ENCODE results near the gene MRPL30.

DNA sequence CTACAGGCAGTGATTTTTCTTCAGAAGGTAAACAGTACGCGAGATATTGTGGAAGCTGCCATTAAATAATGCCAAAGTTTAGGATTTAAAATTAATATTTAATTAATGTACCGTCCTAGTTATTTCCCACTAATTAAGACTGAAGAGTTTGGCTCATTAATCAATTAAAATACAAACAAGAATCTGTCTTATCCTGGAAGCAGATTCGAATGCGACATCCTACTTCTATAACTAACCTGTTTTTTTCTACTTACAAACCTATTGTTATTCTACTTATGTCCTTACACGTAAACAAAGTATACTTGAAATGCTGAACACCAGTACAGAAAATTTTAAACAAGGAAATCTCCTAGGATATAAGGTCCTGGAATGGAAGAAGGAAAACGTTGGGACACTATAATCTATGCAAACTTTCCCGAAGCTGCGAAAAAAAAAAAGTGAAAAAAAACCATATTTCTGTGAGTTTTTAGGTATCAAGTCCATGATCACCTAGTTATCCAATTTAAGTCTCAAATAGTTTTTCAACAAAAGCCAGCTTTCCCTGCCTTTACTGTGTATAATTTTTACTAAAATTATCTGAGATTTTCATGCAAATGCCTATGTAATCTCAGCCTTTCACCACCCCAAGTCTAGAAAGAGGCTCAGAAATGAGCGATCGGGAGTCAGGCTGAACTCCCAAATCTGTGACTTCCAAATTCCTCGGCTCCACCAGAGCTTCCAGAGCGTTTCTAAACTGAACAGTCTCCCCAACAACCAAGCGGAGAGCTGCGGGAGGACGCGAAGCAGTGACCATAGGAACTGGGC, 40.7 kb upstream of the MRPL30 start:
- TF ChIP-seq CTCF (IDR thresholded peaks at IDR 0.05; ENCODE audit: low read depth, low read length) (no peak), EZH2phosphoT487 (IDR thresholded peaks at IDR 0.05; ENCODE audit: low read depth) (no peak)
